ENCODE measurements around the gene ARHGAP29. TPM values are rescaled to one million over a fixed set of nuclear protein-coding genes. Genes with fewer than 3 reads are reported as not detected.

Gene ARHGAP29, protein sequence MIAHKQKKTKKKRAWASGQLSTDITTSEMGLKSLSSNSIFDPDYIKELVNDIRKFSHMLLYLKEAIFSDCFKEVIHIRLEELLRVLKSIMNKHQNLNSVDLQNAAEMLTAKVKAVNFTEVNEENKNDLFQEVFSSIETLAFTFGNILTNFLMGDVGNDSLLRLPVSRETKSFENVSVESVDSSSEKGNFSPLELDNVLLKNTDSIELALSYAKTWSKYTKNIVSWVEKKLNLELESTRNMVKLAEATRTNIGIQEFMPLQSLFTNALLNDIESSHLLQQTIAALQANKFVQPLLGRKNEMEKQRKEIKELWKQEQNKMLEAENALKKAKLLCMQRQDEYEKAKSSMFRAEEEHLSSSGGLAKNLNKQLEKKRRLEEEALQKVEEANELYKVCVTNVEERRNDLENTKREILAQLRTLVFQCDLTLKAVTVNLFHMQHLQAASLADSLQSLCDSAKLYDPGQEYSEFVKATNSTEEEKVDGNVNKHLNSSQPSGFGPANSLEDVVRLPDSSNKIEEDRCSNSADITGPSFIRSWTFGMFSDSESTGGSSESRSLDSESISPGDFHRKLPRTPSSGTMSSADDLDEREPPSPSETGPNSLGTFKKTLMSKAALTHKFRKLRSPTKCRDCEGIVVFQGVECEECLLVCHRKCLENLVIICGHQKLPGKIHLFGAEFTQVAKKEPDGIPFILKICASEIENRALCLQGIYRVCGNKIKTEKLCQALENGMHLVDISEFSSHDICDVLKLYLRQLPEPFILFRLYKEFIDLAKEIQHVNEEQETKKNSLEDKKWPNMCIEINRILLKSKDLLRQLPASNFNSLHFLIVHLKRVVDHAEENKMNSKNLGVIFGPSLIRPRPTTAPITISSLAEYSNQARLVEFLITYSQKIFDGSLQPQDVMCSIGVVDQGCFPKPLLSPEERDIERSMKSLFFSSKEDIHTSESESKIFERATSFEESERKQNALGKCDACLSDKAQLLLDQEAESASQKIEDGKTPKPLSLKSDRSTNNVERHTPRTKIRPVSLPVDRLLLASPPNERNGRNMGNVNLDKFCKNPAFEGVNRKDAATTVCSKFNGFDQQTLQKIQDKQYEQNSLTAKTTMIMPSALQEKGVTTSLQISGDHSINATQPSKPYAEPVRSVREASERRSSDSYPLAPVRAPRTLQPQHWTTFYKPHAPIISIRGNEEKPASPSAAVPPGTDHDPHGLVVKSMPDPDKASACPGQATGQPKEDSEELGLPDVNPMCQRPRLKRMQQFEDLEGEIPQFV
- total RNA-seq, result 63.8 TPM
- long read RNA-seq, full-length matches to known transcripts, result 14 of 126 reads
- long read RNA-seq, partial matches to known transcripts, result 87 of 126 reads
- long read RNA-seq, other reads (novel, unspliced or antisense), result 25 of 126 reads

DNA sequence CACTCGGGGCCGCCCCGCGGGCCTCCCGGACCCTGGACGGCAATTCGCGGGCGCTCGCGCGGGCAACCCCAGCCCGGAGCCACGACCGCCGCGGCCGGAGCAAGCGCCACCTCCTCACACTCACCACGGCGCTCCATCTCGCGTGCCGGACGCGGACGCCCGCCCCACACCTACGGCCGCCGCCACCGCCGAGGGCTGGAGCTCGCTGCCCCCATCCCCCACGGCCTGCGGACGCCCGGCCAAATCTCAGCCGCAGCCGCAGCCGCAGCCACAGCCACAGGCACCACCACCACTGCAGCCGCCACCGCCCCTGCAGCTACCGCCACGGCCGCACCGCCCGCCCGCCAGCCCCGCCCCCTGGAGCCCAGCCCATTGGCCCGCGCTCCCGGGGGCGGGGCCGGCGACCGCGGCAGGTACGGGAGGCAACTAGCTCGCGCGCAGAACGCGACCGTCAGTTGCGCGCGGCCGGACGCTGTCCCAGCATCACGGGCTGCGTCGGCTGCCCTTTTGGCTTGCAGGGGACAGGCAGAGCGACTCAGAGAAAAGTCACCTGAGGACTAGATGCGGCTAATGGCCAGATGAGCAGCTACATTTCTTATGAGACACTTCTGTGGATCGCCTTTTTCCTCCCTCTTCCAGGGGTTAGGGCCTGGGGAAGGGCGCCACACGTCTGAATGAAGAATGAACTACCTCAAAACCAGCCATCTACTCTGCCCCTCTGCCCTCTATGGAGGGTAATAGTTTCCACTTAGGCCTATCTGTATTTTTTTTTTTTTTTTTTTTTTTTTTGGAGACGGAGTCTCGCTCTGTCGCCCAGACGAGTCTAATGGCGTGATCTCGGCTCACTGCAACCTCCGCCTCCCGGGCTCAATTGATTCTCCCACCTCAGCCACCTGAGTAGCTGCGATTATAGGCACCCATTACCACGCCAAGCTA lies at the start of gene ARHGAP29:
TSS of gene ARHGAP29 (minus strand) at position 294 of the 936 bp plus-strand sequence. CDS start 5,973 bp downstream, outside the sequence.
- peaks cover 9% of the 10 kb centered on the region for H3K27me3 ChIP-seq (ENCODE audit: low read depth)
- H3K4me1 ChIP-seq, result no peaks in the 10 kb centered on the region
- no peaks in the 10 kb centered on the region for H3K9me3 ChIP-seq
- DNase-seq (peak; percentile 89), ATAC-seq (peak; percentile 99)
- intact Hi-C loops (cut with DNase I), result no loop called here
- TF ChIP-seq, protein P1, sequence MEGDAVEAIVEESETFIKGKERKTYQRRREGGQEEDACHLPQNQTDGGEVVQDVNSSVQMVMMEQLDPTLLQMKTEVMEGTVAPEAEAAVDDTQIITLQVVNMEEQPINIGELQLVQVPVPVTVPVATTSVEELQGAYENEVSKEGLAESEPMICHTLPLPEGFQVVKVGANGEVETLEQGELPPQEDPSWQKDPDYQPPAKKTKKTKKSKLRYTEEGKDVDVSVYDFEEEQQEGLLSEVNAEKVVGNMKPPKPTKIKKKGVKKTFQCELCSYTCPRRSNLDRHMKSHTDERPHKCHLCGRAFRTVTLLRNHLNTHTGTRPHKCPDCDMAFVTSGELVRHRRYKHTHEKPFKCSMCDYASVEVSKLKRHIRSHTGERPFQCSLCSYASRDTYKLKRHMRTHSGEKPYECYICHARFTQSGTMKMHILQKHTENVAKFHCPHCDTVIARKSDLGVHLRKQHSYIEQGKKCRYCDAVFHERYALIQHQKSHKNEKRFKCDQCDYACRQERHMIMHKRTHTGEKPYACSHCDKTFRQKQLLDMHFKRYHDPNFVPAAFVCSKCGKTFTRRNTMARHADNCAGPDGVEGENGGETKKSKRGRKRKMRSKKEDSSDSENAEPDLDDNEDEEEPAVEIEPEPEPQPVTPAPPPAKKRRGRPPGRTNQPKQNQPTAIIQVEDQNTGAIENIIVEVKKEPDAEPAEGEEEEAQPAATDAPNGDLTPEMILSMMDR (IDR thresholded peaks at IDR 0.05), result no peak
- H3K27ac ChIP-seq, result peak within 1 kb of the TSS; percentile 93
- peak within 1 kb of the TSS; percentile 74 for H3K4me3 ChIP-seq
- no peaks in the 10 kb centered on the region for H3K36me3 ChIP-seq

DNA sequence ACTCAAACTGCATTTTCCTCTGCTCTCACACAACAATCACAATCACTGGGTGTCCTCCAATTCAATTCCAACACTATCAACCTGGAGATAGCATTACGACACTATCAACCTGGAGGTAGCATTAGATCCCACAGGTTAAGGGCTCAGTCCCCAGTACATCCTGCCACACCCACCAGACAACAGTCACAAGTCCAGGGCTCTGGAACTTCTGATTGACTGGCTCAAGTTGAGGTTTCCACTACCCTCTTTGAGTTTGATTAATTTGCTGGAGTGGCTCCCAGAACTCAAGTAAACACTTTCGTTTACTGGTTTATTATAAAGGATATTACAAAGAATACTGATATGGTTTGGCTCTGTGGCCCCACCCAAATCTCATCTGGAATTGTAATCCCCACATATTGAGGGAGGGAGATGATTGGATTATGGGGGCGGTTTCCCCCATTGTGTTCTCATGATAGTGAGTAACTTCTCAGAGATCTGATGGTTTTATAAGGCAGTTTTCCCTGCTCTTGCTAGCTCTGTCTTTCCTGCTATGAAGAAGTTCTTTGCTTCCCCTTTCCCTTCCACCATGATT lies 49.6 kb upstream of the ARHGAP29 start:
- H3K27me3 ChIP-seq (ENCODE audit: low read depth), result no peaks in the 10 kb centered on the region
- no peak overlapping the region for H3K4me3 ChIP-seq
- TF ChIP-seq, protein P1 (IDR thresholded peaks at IDR 0.05), result no peak
- H3K36me3 ChIP-seq, result no peaks in the 10 kb centered on the region
- DNase-seq (no peak), ATAC-seq (no peak)
- intact Hi-C loops (cut with DNase I), result no loop called here
- no peaks in the 10 kb centered on the region for H3K4me1 ChIP-seq
- H3K9me3 ChIP-seq, result no peaks in the 10 kb centered on the region
- peak overlapping the region; percentile 24 for H3K27ac ChIP-seq

DNA sequence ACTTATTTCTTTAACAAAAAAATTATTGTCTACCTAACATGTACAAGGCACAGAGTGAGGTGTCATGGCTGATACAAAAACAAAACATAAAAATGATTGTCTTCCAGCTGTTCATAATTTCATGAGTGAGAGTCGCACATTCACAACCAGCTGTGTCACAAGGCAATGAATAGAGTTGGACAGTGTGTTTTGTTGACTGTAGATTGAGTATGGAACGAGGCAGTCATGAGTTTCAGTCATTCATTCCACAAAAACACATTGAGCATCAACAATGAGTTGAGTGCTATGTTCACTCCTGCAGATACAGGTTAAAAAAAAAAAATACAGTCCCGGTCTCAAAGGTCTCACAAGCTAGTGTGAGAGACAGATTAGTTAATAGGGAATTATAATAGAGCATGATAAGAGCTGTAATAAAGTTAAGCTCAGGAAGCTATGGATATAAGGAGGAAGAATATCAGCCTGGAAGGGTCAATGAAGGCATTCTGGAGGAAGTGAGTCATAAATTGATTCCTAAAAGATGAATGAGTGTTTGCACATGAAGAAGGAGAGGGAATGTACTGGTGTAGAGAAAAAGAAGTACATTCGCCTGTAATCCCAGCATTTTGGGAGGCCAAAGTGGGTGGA lies 47.8 kb upstream of the ARHGAP29 start:
- Histone ChIP-seq H3K27ac (no peak overlapping the region), H3K27me3 (ENCODE audit: low read depth) (no peaks in the 10 kb centered on the region), H3K4me3 (no peak overlapping the region), H3K36me3 (no peaks in the 10 kb centered on the region), H3K4me1 (no peaks in the 10 kb centered on the region), H3K9me3 (no peaks in the 10 kb centered on the region)
- TF ChIP-seq, protein P1 (IDR thresholded peaks at IDR 0.05), result no peak
- ATAC-seq (no peak), DNase-seq (no peak)
- intact Hi-C loops (cut with DNase I), result no loop called here

DNA sequence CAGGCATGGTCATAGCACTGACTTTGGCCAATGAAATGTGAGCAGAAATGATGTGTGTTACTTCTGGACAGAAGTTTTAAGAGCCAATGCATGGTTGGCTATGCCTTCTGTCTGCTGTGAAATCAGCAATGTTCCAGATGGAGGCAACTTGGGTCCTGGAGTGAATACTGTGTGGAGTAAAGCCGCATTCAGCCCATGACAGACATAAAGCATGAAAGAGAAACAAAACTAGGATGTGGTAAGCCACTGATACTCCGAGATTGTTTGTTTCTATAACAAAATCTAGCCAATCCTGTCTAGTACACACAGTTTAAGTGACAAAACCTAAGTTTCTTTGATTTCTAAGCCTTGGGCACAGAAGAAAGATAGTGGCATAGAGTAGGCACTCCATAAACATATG lies 47.1 kb upstream of the ARHGAP29 start:
- TF ChIP-seq, protein P1 (IDR thresholded peaks at IDR 0.05), result no peak
- Histone ChIP-seq H3K27ac (peak overlapping the region; percentile 9), H3K4me1 (peaks cover 2% of the 10 kb centered on the region), H3K27me3 (ENCODE audit: low read depth) (no peaks in the 10 kb centered on the region), H3K4me3 (no peak overlapping the region), H3K9me3 (no peaks in the 10 kb centered on the region), H3K36me3 (no peaks in the 10 kb centered on the region)
- intact Hi-C loops (cut with DNase I), result no loop called here
- DNase-seq (no peak), ATAC-seq (no peak)

All from lower lobe of right lung (tissue), 2 donors.